H54 (cell line): ENCODE data around the gene ZNF644.
A peak's percentile ranks its signal among the peaks of the same experiment; 100 is the strongest.
"Not testable (repeated sequence)": the region's sequence is repeated elsewhere in the genome, so short reads cannot be mapped to it uniquely, and the experiment has no call there.

Source experiments
- DNase-seq: peaks from one replicate; pipeline ENCODE4 v3.0.0; 2011; ENCODE audit warnings: low spot score, mixed read lengths; ENCODE audit not compliant: insufficient read length
- FAIRE-seq: peaks from 3 replicates; lab custom pipeline; 2011; peaks lifted over from hg19 to GRCh38; lab: Jason Lieb, UNC
- POLR2A ChIP-seq: IDR thresholded peaks from 2 replicates; pipeline ENCODE4 v1.6.1; 2011; ENCODE audit warnings: low read depth, mild to moderate bottlenecking, low read length

ZNF644 gene

GRCh38 chr1:90951009-90951408 is 70.8 kb downstream of the ZNF644 start:
- TF ChIP-seq POLR2A, result no peak
- peak; percentile 20 for FAIRE-seq
- DNase-seq, result no peak

GRCh38 chr1:90948301-90948700 is 73.5 kb downstream of the ZNF644 start:
- TF ChIP-seq POLR2A, result no peak
- DNase-seq (no peak), FAIRE-seq (peak; percentile 6)

GRCh38 chr1:90946630-90947029 is 75.2 kb downstream of the ZNF644 start:
- FAIRE-seq (no peak), DNase-seq (no peak)
- TF ChIP-seq POLR2A, result no peak

- DNase-seq (no peak), FAIRE-seq (no peak)
- no peak for TF ChIP-seq POLR2A
Measured at GRCh38 chr1:90945287-90945686, 76.5 kb downstream of the ZNF644 start.

- FAIRE-seq, result no peak
- no peak for TF ChIP-seq POLR2A
- DNase-seq, result no peak
Measured at GRCh38 chr1:90943966-90944365, 77.9 kb downstream of the ZNF644 start.

GRCh38 chr1:90940746-90941145 is 81.1 kb downstream of the ZNF644 start:
- TF ChIP-seq POLR2A, result no peak
- DNase-seq, result no peak
- FAIRE-seq, result peak; percentile 53

GRCh38 chr1:90936731-90937130 is 85.1 kb downstream of the ZNF644 start:
- FAIRE-seq (no peak), DNase-seq (no peak)
- TF ChIP-seq POLR2A, result no peak

- no peak for TF ChIP-seq POLR2A
- DNase-seq (no peak), FAIRE-seq (no peak)
Measured at GRCh38 chr1:90936061-90936460, 85.8 kb downstream of the ZNF644 start.

- not testable (repeated sequence) for DNase-seq, FAIRE-seq
Measured at GRCh38 chr1:90928231-90928630, 93.6 kb downstream of the ZNF644 start.

- FAIRE-seq, DNase-seq: not testable (repeated sequence)
Measured at GRCh38 chr1:90927674-90928073, 94.2 kb downstream of the ZNF644 start.

- TF ChIP-seq POLR2A, result no peak
- FAIRE-seq (no peak), DNase-seq (no peak)
Measured at GRCh38 chr1:90926971-90927370, 94.9 kb downstream of the ZNF644 start.

- DNase-seq (no peak), FAIRE-seq (peak; percentile 83)
- no peak for TF ChIP-seq POLR2A
Measured at GRCh38 chr1:90925928-90926869, 95.6 kb downstream of the ZNF644 start.

- DNase-seq, result no peak
- FAIRE-seq, result no peak
- no peak for TF ChIP-seq POLR2A
Measured at GRCh38 chr1:90924982-90925381, 96.9 kb downstream of the ZNF644 start.

- TF ChIP-seq POLR2A, result no peak
- DNase-seq, result no peak
- FAIRE-seq, result no peak
Measured at GRCh38 chr1:90922996-90923395, 98.8 kb downstream of the ZNF644 start.

- FAIRE-seq (no peak), DNase-seq (no peak)
- TF ChIP-seq POLR2A, result no peak
Measured at GRCh38 chr1:90922202-90922601, 99.6 kb downstream of the ZNF644 start.
